Peyer's patch (tissue), 4 donors: ENCODE results near the gene MSLN. TPM values are rescaled to one million over a fixed set of nuclear protein-coding genes. Genes with fewer than 3 reads are reported as not detected.

Experiments
- DNase-seq, 3 donors: peaks; one replicate each; pipeline ENCODE4 v3.0.0-alpha.2; 2017 to 2019
- H3K27ac ChIP-seq, 4 donors: fragments of 200-600 bp; sonication (generic); one replicate each; pipeline ENCODE4 v1.5.1; 2016 to 2019
- H3K27me3 ChIP-seq, 2 donors: fragments of 200-600 bp; sonication (generic); one replicate each; pipeline ENCODE4 v1.5.1; 2019
- H3K36me3 ChIP-seq, 3 donors: fragments of 200-600 bp; sonication (generic); one replicate each; pipeline ENCODE4 v1.5.1; 2016 to 2019
- H3K4me1 ChIP-seq, 4 donors: fragments of 200-600 bp; sonication (generic); one replicate each; pipeline ENCODE4 v1.5.1; 2016 to 2019
- H3K4me3 ChIP-seq, 4 donors: fragments of 200-600 bp; sonication (generic); 1 replicate in 3 of 4; 2 replicates in 1 of 4; pipeline ENCODE4 v1.5.1; 2016 to 2019; ENCODE audit warnings: mild to moderate bottlenecking in 1 of 4
- H3K9me3 ChIP-seq, 4 donors: fragments of 200-600 bp; sonication (generic); one replicate each; pipeline ENCODE4 v1.5.1; 2016 to 2019; ENCODE audit warnings: mild to moderate bottlenecking in 1 of 4
- POLR2A ChIP-seq, 2 donors: fragments of 450-650 bp; IDR thresholded peaks; one replicate each; pipeline ENCODE4 v1.5.1; 2017; ENCODE audit warnings: antibody characterized with exemption in 2 of 2, mild to moderate bottlenecking in 2 of 2, moderate library complexity in 2 of 2
- total RNA-seq, 4 donors: library from RNA; depleted of rRNA; stranded (reverse); fragments of >200 nt; gene quantifications; one replicate each; pipeline ENCODE4 v1.1.0, GENCODE V29; 2016
- TF ChIP-seq, protein P1 (sequence below), 6 experiments: fragments of 450-650 bp in 4 of 6; fragments of 200-600 bp in 2 of 6; sonication (generic) in 1 of 6; IDR thresholded peaks; one replicate each; pipeline ENCODE4 v1.5.1; 2017 to 2019; ENCODE audit warnings: antibody characterized with exemption in 6 of 6, mild to moderate bottlenecking in 3 of 6, moderate library complexity in 1 of 6

The MSLN gene
- total RNA-seq, 4 donors from 2014 or later: 2.6 to 7.7 (median 5.4) TPM; not detected in 1

DNA sequence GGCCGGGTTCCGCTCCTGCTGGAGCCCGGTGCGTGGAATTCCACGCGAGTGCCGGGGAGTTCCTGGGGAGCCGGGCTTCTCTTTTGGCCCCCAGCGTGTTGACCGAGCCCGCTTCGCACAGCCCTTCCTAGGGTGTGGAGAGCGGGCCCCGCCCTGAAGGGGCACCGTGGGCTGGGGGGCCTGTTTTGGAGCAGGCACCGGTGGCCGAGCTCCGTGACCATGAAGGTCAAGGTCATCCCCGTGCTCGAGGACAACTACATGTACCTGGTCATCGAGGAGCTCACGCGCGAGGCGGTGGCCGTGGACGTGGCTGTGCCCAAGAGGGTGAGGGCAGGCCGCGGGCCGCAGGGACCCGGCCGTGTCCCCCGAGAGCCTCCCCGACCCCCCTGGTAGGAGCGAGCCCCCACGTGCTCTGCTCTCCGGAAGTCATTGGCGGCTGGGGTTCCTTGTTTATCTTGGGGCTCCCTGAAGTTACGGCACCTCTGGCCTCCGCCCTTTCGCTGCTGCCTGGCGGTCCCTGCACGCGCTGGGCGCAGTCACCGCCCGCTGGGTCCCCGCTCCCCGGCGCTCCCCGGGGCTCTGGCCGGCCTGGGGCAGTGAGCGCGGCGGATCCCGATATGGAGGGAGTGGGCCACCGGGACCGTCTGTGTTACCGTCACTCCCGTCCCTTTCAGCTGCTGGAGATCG is 33.1 kb upstream of the MSLN start:
- DNase-seq: peak in 2 of 3 donors; percentile 73 to 78
- Histone ChIP-seq H3K9me3 (no peaks in the 10 kb centered on the region), H3K4me1 (peaks cover 0 to 31% (median 11%) of the 10 kb centered on the region in 4 donors), H3K4me3 (peak overlapping the region; percentile 61 to 66 (median 64)), H3K27me3 (peaks cover 0 to 25% of the 10 kb centered on the region in 2 donors), H3K27ac (peak overlapping the region; percentile 46 to 91 (median 68)), H3K36me3 (peaks cover 0 to 7% (median 0%) of the 10 kb centered on the region in 3 donors)
- no peak for TF ChIP-seq POLR2A (IDR thresholded peaks at IDR 0.05)
- TF ChIP-seq, protein P1, sequence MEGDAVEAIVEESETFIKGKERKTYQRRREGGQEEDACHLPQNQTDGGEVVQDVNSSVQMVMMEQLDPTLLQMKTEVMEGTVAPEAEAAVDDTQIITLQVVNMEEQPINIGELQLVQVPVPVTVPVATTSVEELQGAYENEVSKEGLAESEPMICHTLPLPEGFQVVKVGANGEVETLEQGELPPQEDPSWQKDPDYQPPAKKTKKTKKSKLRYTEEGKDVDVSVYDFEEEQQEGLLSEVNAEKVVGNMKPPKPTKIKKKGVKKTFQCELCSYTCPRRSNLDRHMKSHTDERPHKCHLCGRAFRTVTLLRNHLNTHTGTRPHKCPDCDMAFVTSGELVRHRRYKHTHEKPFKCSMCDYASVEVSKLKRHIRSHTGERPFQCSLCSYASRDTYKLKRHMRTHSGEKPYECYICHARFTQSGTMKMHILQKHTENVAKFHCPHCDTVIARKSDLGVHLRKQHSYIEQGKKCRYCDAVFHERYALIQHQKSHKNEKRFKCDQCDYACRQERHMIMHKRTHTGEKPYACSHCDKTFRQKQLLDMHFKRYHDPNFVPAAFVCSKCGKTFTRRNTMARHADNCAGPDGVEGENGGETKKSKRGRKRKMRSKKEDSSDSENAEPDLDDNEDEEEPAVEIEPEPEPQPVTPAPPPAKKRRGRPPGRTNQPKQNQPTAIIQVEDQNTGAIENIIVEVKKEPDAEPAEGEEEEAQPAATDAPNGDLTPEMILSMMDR (IDR thresholded peaks at IDR 0.05): no peak

DNA sequence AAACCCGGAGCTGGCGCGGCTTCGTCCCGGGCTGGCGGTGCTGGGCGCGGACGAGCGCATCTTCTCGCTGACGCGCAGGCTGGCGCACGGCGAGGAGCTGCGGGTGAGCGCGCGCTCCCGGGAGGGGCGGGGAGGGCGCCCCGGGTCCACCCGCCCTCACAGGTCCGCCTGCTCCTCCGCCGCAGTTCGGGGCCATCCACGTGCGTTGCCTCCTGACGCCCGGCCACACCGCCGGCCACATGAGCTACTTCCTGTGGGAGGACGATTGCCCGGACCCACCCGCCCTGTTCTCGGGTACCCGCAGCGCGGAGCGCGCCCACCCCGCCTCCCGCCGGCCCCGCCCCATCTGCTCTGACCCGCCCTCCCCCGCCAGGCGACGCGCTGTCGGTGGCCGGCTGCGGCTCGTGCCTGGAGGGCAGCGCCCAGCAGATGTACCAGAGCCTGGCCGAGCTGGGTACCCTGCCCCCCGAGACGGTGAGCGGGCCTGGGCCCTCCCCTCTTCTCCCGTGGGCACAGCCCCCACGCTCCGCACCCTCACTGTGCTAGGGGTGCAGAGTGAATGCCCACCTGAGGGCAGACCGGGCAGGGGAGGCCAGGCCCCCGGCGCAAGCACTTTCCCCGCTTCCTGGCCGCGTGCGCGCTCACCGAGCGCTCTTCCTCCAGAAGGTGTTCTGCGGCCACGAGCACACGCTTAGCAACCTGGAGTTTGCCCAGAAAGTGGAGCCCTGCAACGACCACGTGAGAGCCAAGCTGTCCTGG is 32.2 kb upstream of the MSLN start:
- DNase-seq: peak; percentile 78 to 91 (median 83)
- peaks cover 0 to 16% (median 0%) of the 10 kb centered on the region in 3 donors for H3K36me3 ChIP-seq
- H3K4me1 ChIP-seq: peaks cover 0 to 31% (median 11%) of the 10 kb centered on the region in 4 donors
- H3K27ac ChIP-seq: peak overlapping the region; percentile 46 to 91 (median 68)
- H3K4me3 ChIP-seq: peak overlapping the region; percentile 61 to 66 (median 64)
- H3K9me3 ChIP-seq: no peaks in the 10 kb centered on the region
- TF ChIP-seq, protein P1 (IDR thresholded peaks at IDR 0.05): no peak
- TF ChIP-seq POLR2A (IDR thresholded peaks at IDR 0.05): no peak
- peaks cover 0 to 25% of the 10 kb centered on the region in 2 donors for H3K27me3 ChIP-seq

DNA sequence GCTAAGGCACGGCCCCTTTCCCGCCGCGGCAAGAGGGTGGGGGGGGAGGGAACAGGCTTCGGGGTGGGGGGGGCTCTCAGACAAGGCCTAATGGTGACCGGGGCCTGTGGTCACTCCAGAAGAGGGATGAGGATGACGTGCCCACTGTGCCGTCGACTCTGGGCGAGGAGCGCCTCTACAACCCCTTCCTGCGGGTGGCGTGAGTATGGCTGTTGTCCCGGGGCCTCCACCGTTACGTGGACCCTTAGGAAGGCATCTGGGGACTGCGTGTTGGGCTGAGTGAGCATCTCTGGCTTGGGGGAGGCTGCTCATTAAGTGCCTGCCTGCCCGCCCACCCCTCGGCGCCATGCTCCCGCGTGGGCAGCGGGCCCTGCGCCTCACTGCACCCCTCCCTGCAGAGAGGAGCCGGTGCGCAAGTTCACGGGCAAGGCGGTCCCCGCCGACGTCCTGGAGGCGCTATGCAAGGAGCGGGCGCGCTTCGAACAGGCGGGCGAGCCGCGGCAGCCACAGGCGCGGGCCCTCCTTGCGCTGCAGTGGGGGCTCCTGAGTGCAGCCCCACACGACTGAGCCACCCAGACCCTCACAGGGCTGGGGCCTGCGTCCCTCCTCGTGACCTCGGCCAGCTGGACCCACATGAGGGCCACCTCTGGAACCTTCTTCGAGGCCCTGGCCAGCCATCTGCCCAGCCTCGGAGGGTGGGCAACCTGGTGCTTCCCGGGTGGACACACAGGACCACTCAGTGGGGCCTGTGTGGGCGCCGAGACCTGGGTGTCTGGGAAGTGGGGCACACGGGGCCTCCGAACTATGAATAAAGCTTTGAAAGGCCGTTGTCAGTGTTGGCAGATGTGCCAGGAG is 31.4 kb upstream of the MSLN start:
- H3K4me3 ChIP-seq: peak overlapping the region in 2 of 4 donors; percentile 65 to 66
- H3K27ac ChIP-seq: peak overlapping the region in 1 of 4 donors; percentile 88
- no peak for DNase-seq
- peaks cover 0 to 24% (median 0%) of the 10 kb centered on the region in 3 donors for H3K36me3 ChIP-seq
- no peak for TF ChIP-seq POLR2A (IDR thresholded peaks at IDR 0.05)
- TF ChIP-seq, protein P1 (IDR thresholded peaks at IDR 0.05): no peak
- H3K27me3 ChIP-seq: peaks cover 0 to 25% of the 10 kb centered on the region in 2 donors
- H3K4me1 ChIP-seq: peaks cover 0 to 31% (median 11%) of the 10 kb centered on the region in 4 donors
- H3K9me3 ChIP-seq: no peaks in the 10 kb centered on the region

DNA sequence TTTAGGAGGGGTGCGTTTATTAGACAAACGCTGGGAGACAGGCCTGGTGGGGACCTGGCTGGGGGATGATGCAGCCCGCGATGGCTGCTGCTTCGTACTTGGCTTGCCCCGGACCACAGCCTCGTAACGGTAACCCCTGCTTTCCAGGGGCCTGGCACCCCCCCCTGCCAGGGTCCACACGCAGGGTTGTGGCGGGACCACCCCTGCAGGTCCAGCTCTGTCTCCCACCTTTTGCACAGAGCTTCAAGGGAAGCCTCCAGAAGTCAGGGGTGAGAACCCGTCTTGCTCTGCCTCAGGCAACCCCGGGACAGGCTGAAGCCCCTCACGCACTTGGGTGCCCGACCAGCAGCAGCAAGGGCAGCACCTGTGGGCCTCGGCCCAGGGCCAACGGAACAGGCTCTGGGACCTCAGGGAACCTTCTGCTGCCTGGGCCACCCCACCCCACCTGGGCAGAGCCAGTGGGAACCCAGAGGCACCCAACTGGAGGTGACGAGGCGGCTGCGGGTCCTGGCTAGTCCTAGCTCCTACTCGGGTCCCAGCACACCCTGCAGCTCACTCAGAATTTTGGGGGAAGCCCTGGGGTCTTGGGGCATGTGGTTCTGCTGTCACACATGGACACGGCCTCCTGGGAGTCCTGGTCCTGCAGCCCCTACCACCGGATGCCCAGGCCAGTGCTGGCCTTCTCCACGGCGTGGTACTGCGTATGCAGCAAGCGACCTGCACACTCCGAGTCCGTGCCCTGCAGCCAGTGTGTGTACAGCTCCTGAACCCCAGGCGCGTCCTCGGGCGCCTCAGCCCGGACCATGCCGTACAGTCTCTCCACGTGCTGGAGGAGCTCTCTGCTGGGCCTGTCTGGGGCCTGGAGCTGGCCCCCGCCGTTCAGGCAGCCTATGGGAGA is 30.5 kb upstream of the MSLN start:
- H3K27ac ChIP-seq: no peak overlapping the region
- peaks cover 0 to 25% of the 10 kb centered on the region in 2 donors for H3K27me3 ChIP-seq
- peaks cover 0 to 33% (median 0%) of the 10 kb centered on the region in 3 donors for H3K36me3 ChIP-seq
- TF ChIP-seq POLR2A (IDR thresholded peaks at IDR 0.05): no peak
- TF ChIP-seq, protein P1 (IDR thresholded peaks at IDR 0.05): no peak
- no peak overlapping the region for H3K4me3 ChIP-seq
- no peaks in the 10 kb centered on the region for H3K9me3 ChIP-seq
- DNase-seq: no peak
- peaks cover 0 to 31% (median 11%) of the 10 kb centered on the region in 4 donors for H3K4me1 ChIP-seq
